IMR-90 (cell line): ENCODE results near the gene ASB4. TPM values are rescaled to one million over a fixed set of nuclear protein-coding genes. Genes with fewer than 3 reads are reported as not detected.
"Not testable (repeated sequence)": the region's sequence is repeated elsewhere in the genome, so short reads cannot be mapped to it uniquely, and the experiment has no call there.

Source experiments
- ATAC-seq: fragments of 200-7000 bp; cut with Tn5 transposase; 2 replicates; pipeline ENCODE4 v1.9.1; 2020; ENCODE audit warnings: low read depth, mild to moderate bottlenecking, moderate library complexity
- BruUV-seq: library from RNA; stranded (reverse); fragments of 400-500 nt; replicated peaks from 2 replicates; lab custom pipeline; 2021; lab: Mats Ljungman, UMichigan
- CTCF ChIA-PET: fragments of 300-600 bp; formaldehyde crosslinking; extraction: SDS; loops from one replicate; lab custom pipeline; 2021; ENCODE audit warnings: antibody characterized with exemption; lab: Yijun Ruan, JAX
- POLR2A ChIA-PET: fragments of 300-600 bp; sonication (Branson Sonifier 250); formaldehyde crosslinking; loops from one replicate; lab custom pipeline; 2022; ENCODE audit warnings: antibody characterized with exemption; ENCODE audit not compliant: unreplicated experiment; lab: Charles Lee
- DNase-seq: peaks from one replicate; pipeline ENCODE4 v3.0.0; 2013
- H2AFZ ChIP-seq: replicated peaks from 2 replicates; pipeline ENCODE3; 2013; ENCODE audit warnings: low read length, mild to moderate bottlenecking; ENCODE audit not compliant: poor library complexity
- H2AK5ac ChIP-seq: 2 replicates; pipeline ENCODE4 v1.6.1; 2013; ENCODE audit warnings: low read depth, low read length, inconsistent platforms
- H2AK9ac ChIP-seq: replicated peaks from 2 replicates; pipeline ENCODE3; 2013; ENCODE audit warnings: mild to moderate bottlenecking, low read depth, low read length, moderate library complexity; ENCODE audit not compliant: poor library complexity
- H2BK120ac ChIP-seq: 2 replicates; pipeline ENCODE4 v1.6.1; 2013; ENCODE audit warnings: low read depth, low read length, inconsistent platforms
- H2BK15ac ChIP-seq: 3 replicates; pipeline ENCODE4 v1.6.1; 2013; ENCODE audit warnings: low read depth, low read length, inconsistent platforms
- H2BK20ac ChIP-seq: 2 replicates; pipeline ENCODE4 v1.6.1; 2013; ENCODE audit warnings: low read depth, mild to moderate bottlenecking, inconsistent platforms, low read length, moderate library complexity
- H2BK5ac ChIP-seq: 2 replicates; pipeline ENCODE4 v1.6.1; 2013; ENCODE audit warnings: mild to moderate bottlenecking, low read depth, low read length, inconsistent platforms; ENCODE audit not compliant: poor library complexity, severe bottlenecking
- H3K14ac ChIP-seq: replicated peaks from 2 replicates; pipeline ENCODE4 v1.6.1; 2013; ENCODE audit warnings: low read depth, low read length, inconsistent platforms
- H3K18ac ChIP-seq: 2 replicates; pipeline ENCODE4 v1.6.1; 2013; ENCODE audit warnings: low read depth, low read length, control low read depth
- H3K23ac ChIP-seq: 2 replicates; pipeline ENCODE4 v1.6.1; 2013; ENCODE audit warnings: low read depth, low read length, inconsistent platforms
- H3K27ac ChIP-seq: 2 replicates; pipeline ENCODE4 v1.5.1; 2013; ENCODE audit warnings: mild to moderate bottlenecking, control low read depth, low read length; ENCODE audit not compliant: insufficient read depth
- H3K27me3 ChIP-seq: 2 replicates; pipeline ENCODE4 v1.6.1; 2013; ENCODE audit warnings: low read length; ENCODE audit not compliant: control insufficient read depth, insufficient read depth
- H3K36me3 ChIP-seq: 2 replicates; pipeline ENCODE4 v1.6.1; 2013; ENCODE audit warnings: low read length, mixed read lengths; ENCODE audit not compliant: control insufficient read depth, insufficient read depth
- H3K4ac ChIP-seq: 2 replicates; pipeline ENCODE4 v1.6.1; 2013; ENCODE audit warnings: low read depth, low read length, inconsistent platforms
- H3K4me1 ChIP-seq: 2 replicates; pipeline ENCODE4 v1.6.1; 2013; ENCODE audit warnings: low read length, mixed read lengths; ENCODE audit not compliant: control insufficient read depth, insufficient read depth
- H3K4me2 ChIP-seq: 2 replicates; pipeline ENCODE4 v1.6.1; 2013; ENCODE audit warnings: low read depth, mild to moderate bottlenecking, control low read depth, low read length, moderate library complexity
- H3K4me3 ChIP-seq: 2 replicates; pipeline ENCODE4 v1.5.1; 2013; ENCODE audit warnings: low read depth, mild to moderate bottlenecking, control low read depth, low read length, moderate library complexity; ENCODE audit not compliant: insufficient read depth
- H3K56ac ChIP-seq: 2 replicates; pipeline ENCODE4 v1.6.1; 2013; ENCODE audit warnings: low read length, inconsistent platforms; ENCODE audit not compliant: insufficient read depth; ENCODE audit errors: extremely low read depth
- H3K79me1 ChIP-seq, 2 experiments: 2 replicates each; pipeline ENCODE4 v1.6.1; 2013; ENCODE audit warnings: low read length in 2 of 2, inconsistent platforms in 1 of 2, low read depth in 1 of 2
- H3K9ac ChIP-seq: 2 replicates; pipeline ENCODE4 v1.6.1; 2013; ENCODE audit warnings: low read depth, low read length, control low read depth
- H3K9me1 ChIP-seq: 2 replicates; pipeline ENCODE4 v1.6.1; 2013; ENCODE audit warnings: low read length, inconsistent platforms; ENCODE audit not compliant: insufficient read depth
- H3K9me3 ChIP-seq: 2 replicates; pipeline ENCODE4 v1.6.1; 2013; ENCODE audit warnings: low read length; ENCODE audit not compliant: control insufficient read depth, insufficient read depth
- H4K20me1 ChIP-seq: 2 replicates; pipeline ENCODE4 v1.6.1; 2013; ENCODE audit warnings: low read length, inconsistent platforms; ENCODE audit not compliant: insufficient read depth
- H4K5ac ChIP-seq: 2 replicates; pipeline ENCODE4 v1.6.1; 2013; ENCODE audit warnings: mild to moderate bottlenecking, low read depth, low read length, control low read depth
- H4K8ac ChIP-seq, 2 experiments: 2 replicates each; pipeline ENCODE4 v1.6.1; 2013; ENCODE audit warnings: low read depth in 2 of 2, low read length in 2 of 2, control low read depth in 1 of 2, inconsistent platforms in 1 of 2
- H4K91ac ChIP-seq: 2 replicates; pipeline ENCODE4 v1.6.1; 2013; ENCODE audit warnings: low read depth, low read length, inconsistent platforms; ENCODE audit not compliant: insufficient read depth
- BHLHE40 ChIP-seq: fragments of 150-350 bp; IDR thresholded peaks from 2 replicates; pipeline ENCODE4 v1.6.1; 2016; ENCODE audit warnings: mild to moderate bottlenecking, low read depth, low read length
- MAFK ChIP-seq: IDR thresholded peaks from 2 replicates; pipeline ENCODE4 v1.6.1; 2012; ENCODE audit warnings: low read depth, low read length, improper control_type of control experiment
- MAZ ChIP-seq: IDR thresholded peaks from 2 replicates; pipeline ENCODE4 v1.6.1; 2012; ENCODE audit warnings: low read depth, mild to moderate bottlenecking, low read length, improper control_type of control experiment, moderate library complexity, borderline replicate concordance
- NFE2L2 ChIP-seq: fragments of 150-350 bp; IDR thresholded peaks from 2 replicates; pipeline ENCODE4 v1.6.1; 2016; ENCODE audit warnings: low read depth, mild to moderate bottlenecking, low read length
- USF2 ChIP-seq: fragments of 150-350 bp; IDR thresholded peaks from 2 replicates; pipeline ENCODE4 v1.6.1; 2017; ENCODE audit warnings: mild to moderate bottlenecking, antibody characterized with exemption, low read length, low read depth
- WGBS, 2 experiments: methylation state at CpG; one replicate each; pipeline versions ENCODE4 v1.1.5 to v1.1.7; 2013; ENCODE audit warnings: missing lambda C conversion rate in 2 of 2; ENCODE audit not compliant: insufficient read length in 1 of 2; ENCODE audit errors: extremely low coverage in 2 of 2; 5-methylcytosine and 5-hydroxymethylcytosine counted together
- dilution Hi-C: fragments of 300-500 bp; cut with HindIII; formaldehyde crosslinking; loops from one replicate; pipeline ENCODE4 v1.14.3; 2018; ENCODE audit warnings: low sequenced_read_pairs; ENCODE audit not compliant: unreplicated experiment
- in situ Hi-C: fragments of 300-500 bp; cut with MboI; formaldehyde crosslinking; loops from 3 replicates; pipeline ENCODE4 v1.14.3; 2019; ENCODE audit warnings: low sequenced_read_pairs, inconsistent platforms, mixed read lengths
- intact Hi-C: fragments of 100-400 bp; cut with micrococcal nuclease; formaldehyde crosslinking; loops from 2 replicates; pipeline ENCODE4 v1.10.0; 2022
- polyA plus RNA-seq, 3 experiments: library from polyadenylated mRNA; depleted of rRNA; stranded (reverse); fragments of >200 nt; gene quantifications; 2 replicates each; pipeline ENCODE4 v1.2.3, GENCODE V29; 2012; ENCODE audit warnings: low replicate concordance in 1 of 3
- total RNA-seq: library from RNA; depleted of rRNA; stranded (reverse); fragments of >200 nt; gene quantifications from 2 replicates; pipeline ENCODE4 v1.2.3, GENCODE V29; 2012

ASB4 gene
- total and polyA plus RNA-seq, 2 of the 4 experiments (the other 2 are of a cell fraction) = not detected

GRCh38 chr7:95503271-95504131, 17.8 kb downstream of the ASB4 start:
- Histone ChIP-seq H2BK5ac (no peak overlapping the region), H3K4ac (no peak overlapping the region), H4K20me1 (no peaks in the 10 kb centered on the region), H3K4me3 (no peak overlapping the region), H3K9me1 (no peaks in the 10 kb centered on the region), H3K14ac (no peak overlapping the region), H4K5ac (no peak overlapping the region), H3K4me1 (no peaks in the 10 kb centered on the region), H3K9ac (no peak overlapping the region), H2BK120ac (no peak overlapping the region), H2BK15ac (no peak overlapping the region), H2AK5ac (no peak overlapping the region), H3K56ac (no peak overlapping the region), H3K79me1 (no peaks in the 10 kb centered on the region), H3K23ac (no peak overlapping the region), H3K27me3 (peaks cover 4% of the 10 kb centered on the region; the same call in 1 of the 2 replicates), H2AK9ac (no peak overlapping the region), H3K9me3 (no peaks in the 10 kb centered on the region), H3K36me3 (no peaks in the 10 kb centered on the region), H2AFZ (no peak overlapping the region), H4K91ac (no peak overlapping the region), H3K27ac (no peak overlapping the region), H2BK20ac (no peak overlapping the region), H3K4me2 (no peak overlapping the region), H3K18ac (no peak overlapping the region), H4K8ac (no peak overlapping the region)
- dilution Hi-C loops = loop anchor here (25.0 kb wide), 1 partner anchor 184 kb away; no protein-coding TSS in a partner anchor
- in situ Hi-C loops = no loop called here
- WGBS, 2 experiments = 49% methylated on average over 2 of the region's 6 CpGs; no CpG with 5 or more reads in 1 of the 2 experiments
- POLR2A ChIA-PET = no interaction called here
- CTCF ChIA-PET = interaction anchor here (1.3 to 1.9 kb wide), 2 partner anchors 8 to 13 kb away, joined by 3 to 8 read pairs; no protein-coding TSS in a partner anchor
- ATAC-seq (no peak), DNase-seq (no peak)
- TF ChIP-seq MAZ (no peak), MAFK (no peak), NFE2L2 (no peak), BHLHE40 (no peak), USF2 (no peak)
- BruUV-seq = no TSS peak
- intact Hi-C loops = no loop called here

GRCh38 chr7:95504132-95504588, 18.4 kb downstream of the ASB4 start:
- H3K4ac ChIP-seq, H4K20me1 ChIP-seq, H2BK20ac ChIP-seq, H3K9me3 ChIP-seq, H3K27me3 ChIP-seq, H3K4me1 ChIP-seq, H2AFZ ChIP-seq, H2BK15ac ChIP-seq, H4K5ac ChIP-seq, H3K23ac ChIP-seq, H3K9me1 ChIP-seq, H3K27ac ChIP-seq, ATAC-seq, H3K9ac ChIP-seq, H2AK9ac ChIP-seq, H3K14ac ChIP-seq, H2BK120ac ChIP-seq, H3K56ac ChIP-seq, H3K4me3 ChIP-seq, in situ Hi-C loops, H3K18ac ChIP-seq, H3K79me1 ChIP-seq, H3K4me2 ChIP-seq, H2BK5ac ChIP-seq, POLR2A ChIA-PET, intact Hi-C loops, BruUV-seq, DNase-seq, H4K8ac ChIP-seq, H3K36me3 ChIP-seq, H4K91ac ChIP-seq, H2AK5ac ChIP-seq: not testable (repeated sequence)
- dilution Hi-C loops = loop anchor here (25.0 kb wide), 1 partner anchor 183 kb away; no protein-coding TSS in a partner anchor
- WGBS, 2 experiments = no CpG with 5 or more reads among the region's 7 CpGs
- CTCF ChIA-PET = interaction anchor here (1.3 to 1.9 kb wide), 2 partner anchors 8 to 14 kb away, joined by 3 to 8 read pairs; no protein-coding TSS in a partner anchor
